Thoracic aorta (tissue), 2 donors: ENCODE data around the gene NLRP5. TPM values are rescaled to one million over a fixed set of nuclear protein-coding genes. Genes with fewer than 3 reads are reported as not detected.
"Not testable (repeated sequence)": the region's sequence is repeated elsewhere in the genome, so short reads cannot be mapped to it uniquely, and the experiment has no call there.

ENCODE experiments used
- ATAC-seq: fragments of 150-250 bp; one replicate; pipeline ENCODE4 v1.8.0; 2017; ENCODE audit warnings: low read depth; ENCODE audit not compliant: insufficient number of reproducible peaks, low FRiP score
- DNase-seq: peaks from one replicate; pipeline ENCODE4 v3.0.0-alpha.2; 2020; ENCODE audit warnings: low spot score
- H3K27ac ChIP-seq, 2 donors: fragments of 200-600 bp; sonication (generic); 1 replicate in 1 of 2; 2 replicates in 1 of 2; pipeline ENCODE4 v1.5.1; 2016; ENCODE audit warnings: mild to moderate bottlenecking in 2 of 2, moderate library complexity in 2 of 2
- H3K27me3 ChIP-seq: fragments of 200-600 bp; sonication (generic); replicated peaks from 2 replicates; pipeline ENCODE4 v1.6.0; 2016; ENCODE audit warnings: mild to moderate bottlenecking; ENCODE audit not compliant: insufficient read depth
- H3K36me3 ChIP-seq: fragments of 200-600 bp; sonication (generic); one replicate; pipeline ENCODE4 v1.5.1; 2016
- H3K4me1 ChIP-seq, 2 donors: fragments of 200-600 bp; sonication (generic); 1 replicate in 1 of 2; 2 replicates in 1 of 2; pipeline versions ENCODE4 v1.5.1 to v1.6.0; 2016; ENCODE audit warnings: low read depth in 2 of 2, mild to moderate bottlenecking in 1 of 2; ENCODE audit not compliant: control insufficient read depth in 1 of 2
- H3K4me3 ChIP-seq: fragments of 200-600 bp; sonication (generic); 2 replicates; pipeline ENCODE4 v1.5.1; 2016; ENCODE audit warnings: mild to moderate bottlenecking
- H3K9me3 ChIP-seq: fragments of 200-600 bp; sonication (generic); 2 replicates; pipeline ENCODE4 v1.5.1; 2016
- total RNA-seq, 2 donors: library from RNA; depleted of rRNA; stranded (reverse); fragments of >200 nt; gene quantifications; one replicate each; pipeline versions ENCODE4 v1.1.0 to v1.2.3, GENCODE V29; 2016
- TF ChIP-seq, protein P1 (sequence below): fragments of 200-600 bp; sonication (generic); IDR thresholded peaks from one replicate; pipeline ENCODE4 v1.5.1; 2019; ENCODE audit warnings: antibody characterized with exemption

NLRP5 gene
- total RNA-seq, 2 donors from 2014 or later = not detected

- H3K4me3 ChIP-seq = no peak overlapping the region
- DNase-seq (no peak), ATAC-seq (no peak)
- H3K27me3 ChIP-seq = no peaks in the 10 kb centered on the region
- TF ChIP-seq, protein P1, sequence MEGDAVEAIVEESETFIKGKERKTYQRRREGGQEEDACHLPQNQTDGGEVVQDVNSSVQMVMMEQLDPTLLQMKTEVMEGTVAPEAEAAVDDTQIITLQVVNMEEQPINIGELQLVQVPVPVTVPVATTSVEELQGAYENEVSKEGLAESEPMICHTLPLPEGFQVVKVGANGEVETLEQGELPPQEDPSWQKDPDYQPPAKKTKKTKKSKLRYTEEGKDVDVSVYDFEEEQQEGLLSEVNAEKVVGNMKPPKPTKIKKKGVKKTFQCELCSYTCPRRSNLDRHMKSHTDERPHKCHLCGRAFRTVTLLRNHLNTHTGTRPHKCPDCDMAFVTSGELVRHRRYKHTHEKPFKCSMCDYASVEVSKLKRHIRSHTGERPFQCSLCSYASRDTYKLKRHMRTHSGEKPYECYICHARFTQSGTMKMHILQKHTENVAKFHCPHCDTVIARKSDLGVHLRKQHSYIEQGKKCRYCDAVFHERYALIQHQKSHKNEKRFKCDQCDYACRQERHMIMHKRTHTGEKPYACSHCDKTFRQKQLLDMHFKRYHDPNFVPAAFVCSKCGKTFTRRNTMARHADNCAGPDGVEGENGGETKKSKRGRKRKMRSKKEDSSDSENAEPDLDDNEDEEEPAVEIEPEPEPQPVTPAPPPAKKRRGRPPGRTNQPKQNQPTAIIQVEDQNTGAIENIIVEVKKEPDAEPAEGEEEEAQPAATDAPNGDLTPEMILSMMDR = no peak
- H3K36me3 ChIP-seq = no peaks in the 10 kb centered on the region
- no peaks in the 10 kb centered on the region for H3K4me1 ChIP-seq
- H3K9me3 ChIP-seq = no peaks in the 10 kb centered on the region
- H3K27ac ChIP-seq = no peak overlapping the region
Measured at GRCh38 chr19:55985254-55985653, 1.3 kb upstream of the NLRP5 start.

DNA sequence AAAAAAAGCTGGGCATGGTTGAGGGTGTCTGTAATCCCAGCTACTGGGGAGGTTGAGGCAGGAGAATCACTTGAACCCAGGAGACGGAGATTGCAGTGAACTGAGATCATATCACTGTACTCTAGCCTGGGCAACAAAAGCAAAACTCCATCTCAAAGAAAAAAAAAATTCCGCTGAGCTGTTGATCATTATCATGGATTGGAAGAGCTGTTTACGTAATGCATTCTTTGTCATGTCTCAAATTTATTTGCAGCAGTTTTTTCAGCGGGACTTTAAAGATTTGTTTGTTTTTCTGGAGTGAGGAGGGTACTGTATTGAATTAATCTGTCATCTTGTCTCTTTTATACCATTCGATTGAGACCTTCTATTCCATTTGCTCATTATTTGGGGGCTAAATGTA, 4.3 kb downstream of the NLRP5 start:
- TF ChIP-seq, protein P1 = no peak
- no peaks in the 10 kb centered on the region for H3K4me1 ChIP-seq
- no peak overlapping the region for H3K27ac ChIP-seq
- no peak overlapping the region for H3K4me3 ChIP-seq
- no peaks in the 10 kb centered on the region for H3K36me3 ChIP-seq
- DNase-seq = no peak
- no peaks in the 10 kb centered on the region for H3K9me3 ChIP-seq
- no peak for ATAC-seq
- H3K27me3 ChIP-seq = no peaks in the 10 kb centered on the region

GRCh38 chr19:55993492-55993891, 6.9 kb downstream of the NLRP5 start:
- H3K4me1 ChIP-seq = no peaks in the 10 kb centered on the region
- TF ChIP-seq, protein P1 = no peak
- no peak overlapping the region for H3K27ac ChIP-seq

DNA sequence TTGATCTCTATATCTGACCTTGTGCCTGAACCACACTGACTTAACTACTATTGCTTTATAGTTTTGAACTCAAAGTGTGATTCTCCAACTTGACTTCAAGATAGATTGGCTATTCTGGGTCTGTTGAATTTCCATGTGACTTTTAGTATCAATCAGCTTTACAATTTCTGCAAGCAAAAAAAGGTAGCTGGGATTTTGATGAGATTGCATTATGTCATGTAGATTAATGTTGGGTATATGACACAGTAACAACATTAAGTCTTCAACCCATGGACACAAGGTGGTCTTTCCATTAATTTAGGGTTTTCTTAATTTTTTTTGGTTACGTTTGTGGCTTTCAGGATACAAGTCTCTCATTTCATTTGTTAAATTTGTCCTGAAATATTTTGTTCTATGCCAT, 28.2 kb downstream of the NLRP5 start:
- Histone ChIP-seq H3K27me3 (no peaks in the 10 kb centered on the region), H3K4me1 (no peaks in the 10 kb centered on the region), H3K4me3 (no peak overlapping the region), H3K9me3 (no peaks in the 10 kb centered on the region), H3K27ac (no peak overlapping the region), H3K36me3 (no peaks in the 10 kb centered on the region)
- ATAC-seq = no peak
- DNase-seq = no peak
- TF ChIP-seq, protein P1 = no peak

More at GRCh38 chr19:55993492-55993891, 6.9 kb downstream of the NLRP5 start:
- Histone ChIP-seq H3K9me3 (no peaks in the 10 kb centered on the region), H3K36me3 (no peaks in the 10 kb centered on the region), H3K4me3 (no peak overlapping the region), H3K27me3 (no peaks in the 10 kb centered on the region)
- no peak for DNase-seq
- no peak for ATAC-seq

DNA sequence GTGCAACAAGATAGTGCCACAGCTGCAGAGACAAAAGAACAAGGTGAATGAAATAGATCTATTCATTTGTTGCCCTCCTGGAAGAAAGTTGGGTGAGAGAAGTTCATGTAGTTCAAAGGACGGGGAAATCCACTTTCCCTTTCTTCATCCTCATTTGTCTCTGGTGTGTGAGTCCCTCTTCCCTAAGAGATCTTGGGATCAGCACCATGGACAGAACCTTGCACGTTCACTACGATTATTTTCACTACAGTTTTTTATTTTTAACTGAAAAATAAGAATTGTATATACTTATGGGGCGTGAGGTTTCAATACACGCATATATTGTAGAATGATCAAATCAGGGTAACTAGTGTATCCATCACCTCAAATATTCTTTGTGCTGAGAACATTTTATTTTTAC, 29.2 kb downstream of the NLRP5 start:
- DNase-seq (no peak), ATAC-seq (no peak)

GRCh38 chr19:56019325-56019724, 32.8 kb downstream of the NLRP5 start:
- DNase-seq, H3K4me3 ChIP-seq, H3K27me3 ChIP-seq, H3K27ac ChIP-seq, ATAC-seq, H3K9me3 ChIP-seq, H3K4me1 ChIP-seq, H3K36me3 ChIP-seq: not testable (repeated sequence)

More for the DNA sequence above, 29.2 kb downstream of the NLRP5 start:
- TF ChIP-seq, protein P1 = no peak
- H3K27ac ChIP-seq = no peak overlapping the region
- no peaks in the 10 kb centered on the region for H3K27me3 ChIP-seq
- no peak overlapping the region for H3K4me3 ChIP-seq
- H3K4me1 ChIP-seq = no peaks in the 10 kb centered on the region
- H3K36me3 ChIP-seq = no peaks in the 10 kb centered on the region
- no peaks in the 10 kb centered on the region for H3K9me3 ChIP-seq

- H3K4me3 ChIP-seq, H3K9me3 ChIP-seq, H3K4me1 ChIP-seq, ATAC-seq, H3K36me3 ChIP-seq, H3K27ac ChIP-seq, H3K27me3 ChIP-seq, DNase-seq: not testable (repeated sequence)
Measured at GRCh38 chr19:56020355-56020975, 33.9 kb downstream of the NLRP5 start.
